GM23248 (cell line): Measurements from ENCODE around the gene NCOR2.

ENCODE experiments used
- EZH2 ChIP-seq: fragments of 200-600 bp; sonication (generic); IDR thresholded peaks from 2 replicates; pipeline ENCODE4 v1.6.1; 2018; ENCODE audit warnings: antibody characterized with exemption, mild to moderate bottlenecking; ENCODE audit not compliant: insufficient read depth, poor library complexity, severe bottlenecking
- EZH2phosphoT487 ChIP-seq: fragments of 200-600 bp; sonication (generic); IDR thresholded peaks from 2 replicates; pipeline ENCODE4 v1.6.1; 2018; ENCODE audit warnings: antibody characterized with exemption, moderate library complexity, mild to moderate bottlenecking, low read depth; ENCODE audit not compliant: insufficient read depth

- TF ChIP-seq EZH2 (no peak), EZH2phosphoT487 (no peak)
These were observed 41.0 kb upstream of the NCOR2 start for GRCh38 chr12:124608450-124608870.
